Measurements from ENCODE around the gene PMEL.

DNA sequence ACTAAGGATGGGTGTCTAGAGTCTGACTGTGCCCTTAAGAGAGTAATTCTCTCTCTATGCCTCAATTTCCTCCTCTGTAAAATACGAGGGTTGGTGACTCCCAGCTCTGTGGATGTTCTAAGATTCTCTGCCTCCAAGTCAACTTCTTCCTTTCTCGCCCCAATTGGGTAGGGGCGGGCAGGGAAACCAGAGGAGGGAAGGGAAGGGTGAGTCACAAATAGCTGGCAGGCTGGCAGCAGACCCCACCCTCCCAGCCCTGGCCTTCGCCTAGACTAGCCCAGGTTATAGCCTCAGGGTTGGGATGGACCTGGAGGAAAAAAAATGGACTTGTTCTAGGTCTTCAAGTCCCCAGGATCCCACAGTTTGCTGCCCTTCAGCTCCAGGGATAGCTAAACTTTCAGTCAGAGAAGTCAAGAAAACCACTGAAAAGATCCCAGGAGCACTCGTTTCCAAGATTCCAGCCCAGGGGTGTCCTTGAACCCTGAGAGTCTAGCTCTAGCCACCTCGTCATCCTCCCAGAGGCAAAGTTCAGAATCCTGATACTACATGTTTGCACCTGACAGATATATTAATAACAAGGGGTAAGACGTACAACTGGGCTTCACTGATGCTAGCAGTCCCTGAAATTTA lies 32.6 kb downstream of the PMEL start:
- TF ChIP-seq, protein P1, sequence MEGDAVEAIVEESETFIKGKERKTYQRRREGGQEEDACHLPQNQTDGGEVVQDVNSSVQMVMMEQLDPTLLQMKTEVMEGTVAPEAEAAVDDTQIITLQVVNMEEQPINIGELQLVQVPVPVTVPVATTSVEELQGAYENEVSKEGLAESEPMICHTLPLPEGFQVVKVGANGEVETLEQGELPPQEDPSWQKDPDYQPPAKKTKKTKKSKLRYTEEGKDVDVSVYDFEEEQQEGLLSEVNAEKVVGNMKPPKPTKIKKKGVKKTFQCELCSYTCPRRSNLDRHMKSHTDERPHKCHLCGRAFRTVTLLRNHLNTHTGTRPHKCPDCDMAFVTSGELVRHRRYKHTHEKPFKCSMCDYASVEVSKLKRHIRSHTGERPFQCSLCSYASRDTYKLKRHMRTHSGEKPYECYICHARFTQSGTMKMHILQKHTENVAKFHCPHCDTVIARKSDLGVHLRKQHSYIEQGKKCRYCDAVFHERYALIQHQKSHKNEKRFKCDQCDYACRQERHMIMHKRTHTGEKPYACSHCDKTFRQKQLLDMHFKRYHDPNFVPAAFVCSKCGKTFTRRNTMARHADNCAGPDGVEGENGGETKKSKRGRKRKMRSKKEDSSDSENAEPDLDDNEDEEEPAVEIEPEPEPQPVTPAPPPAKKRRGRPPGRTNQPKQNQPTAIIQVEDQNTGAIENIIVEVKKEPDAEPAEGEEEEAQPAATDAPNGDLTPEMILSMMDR (IDR thresholded peaks at IDR 0.05 in 4 of 5, conservative IDR thresholded peaks at IDR 0.05 in 1 of 5) = no peak
- TF ChIP-seq POLR2A (IDR thresholded peaks at IDR 0.05) = peak in 1 of 2 donors; percentile 7

Measured in gastrocnemius medialis (tissue), 4 donors.